D721Med (cell line): ENCODE data around the gene SRRM2.
A peak's percentile ranks its signal among the peaks of the same experiment; 100 is the strongest.

Experiments
- DNase-seq: peaks from one replicate; pipeline ENCODE4 v3.0.0; 2011; ENCODE audit warnings: low spot score; ENCODE audit not compliant: insufficient read length
- FAIRE-seq: peaks from 2 replicates; lab custom pipeline; 2011; peaks lifted over from hg19 to GRCh38; lab: Jason Lieb, UNC
- TF ChIP-seq, protein P1 (sequence below): IDR thresholded peaks from 2 replicates; pipeline ENCODE4 v1.5.1; 2012; ENCODE audit warnings: mild to moderate bottlenecking, control low read depth; ENCODE audit not compliant: insufficient read depth; ENCODE audit errors: missing control alignments

Gene SRRM2

DNA sequence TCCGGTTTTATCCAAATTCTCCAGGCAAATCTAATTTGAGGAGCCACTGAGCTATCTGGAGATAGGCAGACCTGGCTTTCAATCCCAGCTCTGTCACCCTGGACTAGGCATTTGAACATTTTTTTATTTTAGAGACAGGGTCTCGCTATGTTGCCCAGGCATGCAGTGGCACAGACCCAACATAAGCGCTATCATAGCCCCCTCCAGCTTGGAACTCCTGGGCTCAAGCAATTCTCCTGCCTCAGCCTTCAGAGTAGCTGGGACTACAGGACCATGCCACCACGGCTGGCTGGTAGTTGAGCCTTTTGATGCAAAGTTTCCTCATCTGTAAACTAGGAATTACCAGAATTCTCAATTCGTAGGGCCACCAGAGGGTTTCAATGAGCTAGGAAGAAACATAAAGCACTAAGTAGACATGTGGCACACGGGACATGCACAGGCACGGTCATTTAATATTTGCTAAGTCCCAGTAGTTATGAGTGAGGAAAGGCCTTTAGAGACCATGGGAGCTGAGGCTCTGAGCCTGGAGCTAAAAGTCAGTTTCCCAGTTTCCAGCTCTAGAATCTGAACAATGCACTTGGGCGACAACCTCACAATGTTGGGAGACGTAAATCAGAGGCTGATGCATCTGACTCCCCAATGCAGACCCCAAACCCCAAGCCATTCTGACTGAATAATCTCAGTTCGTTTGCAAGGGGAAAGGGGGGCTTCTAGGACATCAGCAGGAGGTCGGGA lies 23.5 kb downstream of the SRRM2 start:
- no peak for FAIRE-seq
- TF ChIP-seq, protein P1, sequence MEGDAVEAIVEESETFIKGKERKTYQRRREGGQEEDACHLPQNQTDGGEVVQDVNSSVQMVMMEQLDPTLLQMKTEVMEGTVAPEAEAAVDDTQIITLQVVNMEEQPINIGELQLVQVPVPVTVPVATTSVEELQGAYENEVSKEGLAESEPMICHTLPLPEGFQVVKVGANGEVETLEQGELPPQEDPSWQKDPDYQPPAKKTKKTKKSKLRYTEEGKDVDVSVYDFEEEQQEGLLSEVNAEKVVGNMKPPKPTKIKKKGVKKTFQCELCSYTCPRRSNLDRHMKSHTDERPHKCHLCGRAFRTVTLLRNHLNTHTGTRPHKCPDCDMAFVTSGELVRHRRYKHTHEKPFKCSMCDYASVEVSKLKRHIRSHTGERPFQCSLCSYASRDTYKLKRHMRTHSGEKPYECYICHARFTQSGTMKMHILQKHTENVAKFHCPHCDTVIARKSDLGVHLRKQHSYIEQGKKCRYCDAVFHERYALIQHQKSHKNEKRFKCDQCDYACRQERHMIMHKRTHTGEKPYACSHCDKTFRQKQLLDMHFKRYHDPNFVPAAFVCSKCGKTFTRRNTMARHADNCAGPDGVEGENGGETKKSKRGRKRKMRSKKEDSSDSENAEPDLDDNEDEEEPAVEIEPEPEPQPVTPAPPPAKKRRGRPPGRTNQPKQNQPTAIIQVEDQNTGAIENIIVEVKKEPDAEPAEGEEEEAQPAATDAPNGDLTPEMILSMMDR, result no peak

DNA sequence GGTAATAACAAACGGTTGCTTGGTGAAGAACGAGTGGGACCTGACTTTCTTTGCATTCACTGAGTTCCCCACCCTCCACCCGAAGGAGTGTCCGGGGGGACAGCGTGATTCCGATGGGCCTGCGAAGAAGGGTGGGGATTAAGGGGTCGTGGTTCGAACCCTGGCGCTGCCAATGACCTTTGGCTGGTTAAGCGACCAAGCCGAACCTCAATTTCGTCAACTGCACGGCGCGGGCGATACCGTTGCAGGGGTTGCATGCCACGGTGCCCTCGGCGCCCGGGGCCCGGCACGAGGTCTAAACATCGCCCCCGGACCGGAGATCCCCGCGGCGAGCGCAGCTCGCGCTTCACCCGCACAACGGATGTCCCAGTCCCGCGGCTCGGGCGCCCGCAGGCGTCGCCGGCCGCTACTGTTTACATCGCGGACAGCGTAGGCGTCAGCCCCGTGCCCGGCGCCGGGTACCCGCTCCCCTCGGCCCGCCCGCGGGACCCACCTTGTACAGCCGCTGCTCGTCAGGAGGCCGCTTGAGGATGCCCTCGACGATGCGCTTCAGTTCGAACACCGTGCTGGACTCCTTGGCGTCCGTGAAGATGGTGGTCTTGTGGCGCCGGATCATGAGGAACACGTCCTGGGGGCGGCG lies 24.2 kb downstream of the SRRM2 start:
- TF ChIP-seq, protein P1, result no peak
- DNase-seq, result no peak
- no peak for FAIRE-seq

More for the DNA sequence above, 23.5 kb downstream of the SRRM2 start:
- DNase-seq, result no peak

DNA sequence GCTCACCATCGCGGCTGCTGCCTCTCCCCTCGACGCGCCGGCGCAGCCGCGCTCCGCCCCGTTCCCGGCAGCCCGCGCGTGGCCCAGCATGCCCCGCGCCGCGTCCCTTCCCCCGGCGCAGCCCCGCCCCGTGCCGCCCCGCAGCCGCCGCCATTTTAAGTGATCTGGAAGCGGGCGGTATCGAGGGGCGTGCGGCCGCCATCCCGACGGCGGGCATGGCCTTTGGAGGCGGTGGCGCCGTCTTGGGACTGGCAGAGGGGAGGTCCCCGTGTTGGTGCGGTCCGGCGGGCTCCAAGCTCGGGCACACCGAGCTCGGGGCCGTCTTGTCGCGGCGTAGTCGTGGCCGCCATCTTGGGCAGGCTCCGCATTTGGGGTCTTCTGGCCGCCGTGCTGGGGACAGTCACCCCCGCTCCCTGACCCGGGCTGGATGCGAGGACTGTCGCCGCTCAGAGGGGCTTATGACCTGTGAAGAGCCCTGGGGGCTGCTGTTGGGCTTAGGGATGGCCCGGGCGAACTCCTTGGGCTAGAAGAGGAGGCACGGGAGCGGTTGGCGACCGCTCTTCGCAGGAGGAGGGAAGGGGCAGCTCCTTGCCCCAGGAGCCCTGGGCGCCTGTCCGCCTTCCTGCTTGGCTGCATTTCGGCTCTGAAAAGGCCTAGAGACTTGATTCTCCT lies 24.9 kb downstream of the SRRM2 start, which contains the start of gene ELOB:
TSS of gene ELOB (minus strand) at position 50 of the 672 bp plus-strand sequence. CDS start at position 9, 41 bp downstream.
- DNase-seq (peak; percentile 93), FAIRE-seq (no peak)
- TF ChIP-seq, protein P1, result no peak

DNA sequence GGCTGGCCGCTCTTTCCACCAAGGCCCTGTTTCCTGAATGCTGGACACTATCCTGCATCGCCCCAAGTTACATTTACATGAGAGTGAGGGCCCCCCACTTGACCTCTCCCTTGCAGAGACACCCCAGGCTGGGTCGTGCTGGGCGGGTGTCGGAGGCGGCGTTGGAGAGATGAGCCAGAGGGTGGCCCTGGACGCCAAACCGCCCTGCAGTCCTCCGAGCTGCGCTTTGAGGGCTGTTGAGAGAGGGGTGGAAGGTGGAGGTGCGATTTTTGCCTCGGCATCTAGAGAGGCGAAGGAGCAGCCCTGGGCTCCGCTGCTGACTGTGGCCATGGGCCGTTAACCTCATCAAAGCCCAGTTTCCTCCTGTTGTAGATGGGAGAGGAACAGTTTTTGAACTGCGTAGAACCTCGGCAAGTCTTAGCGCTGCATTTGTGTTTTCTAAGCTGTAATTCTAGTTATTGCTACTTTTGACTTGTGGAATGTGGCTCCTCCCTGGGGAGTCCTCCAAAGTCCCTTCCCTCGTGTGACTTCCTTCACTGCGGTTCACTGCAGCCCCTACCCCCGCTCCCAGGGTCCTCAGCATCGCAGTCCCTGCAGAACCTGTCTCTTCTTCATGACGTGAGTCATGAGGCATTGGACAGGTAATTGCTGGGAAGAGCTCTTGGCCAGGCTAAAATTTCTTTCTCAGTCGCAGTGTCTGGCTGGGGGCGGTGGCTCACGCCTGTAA lies 25.6 kb downstream of the SRRM2 start:
- no peak for FAIRE-seq
- DNase-seq, result no peak
- TF ChIP-seq, protein P1, result no peak

DNA sequence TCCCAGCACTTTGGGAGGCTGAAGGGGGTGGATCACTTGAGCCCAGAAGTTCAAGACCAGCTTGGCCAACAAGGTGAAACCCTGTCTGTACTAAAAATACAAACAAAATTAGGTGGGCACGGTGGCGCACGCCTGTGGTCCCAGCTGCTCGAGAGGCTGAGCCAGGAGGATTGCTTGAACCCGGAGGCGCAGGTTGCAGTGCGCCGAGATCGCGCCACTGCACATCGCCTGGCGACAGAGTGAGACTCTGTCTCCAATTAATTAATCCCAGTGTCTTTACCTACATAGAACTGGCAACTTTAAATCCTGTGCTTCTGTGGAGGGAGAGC lies 26.2 kb downstream of the SRRM2 start:
- no peak for FAIRE-seq
- DNase-seq, result no peak
- TF ChIP-seq, protein P1, result no peak

DNA sequence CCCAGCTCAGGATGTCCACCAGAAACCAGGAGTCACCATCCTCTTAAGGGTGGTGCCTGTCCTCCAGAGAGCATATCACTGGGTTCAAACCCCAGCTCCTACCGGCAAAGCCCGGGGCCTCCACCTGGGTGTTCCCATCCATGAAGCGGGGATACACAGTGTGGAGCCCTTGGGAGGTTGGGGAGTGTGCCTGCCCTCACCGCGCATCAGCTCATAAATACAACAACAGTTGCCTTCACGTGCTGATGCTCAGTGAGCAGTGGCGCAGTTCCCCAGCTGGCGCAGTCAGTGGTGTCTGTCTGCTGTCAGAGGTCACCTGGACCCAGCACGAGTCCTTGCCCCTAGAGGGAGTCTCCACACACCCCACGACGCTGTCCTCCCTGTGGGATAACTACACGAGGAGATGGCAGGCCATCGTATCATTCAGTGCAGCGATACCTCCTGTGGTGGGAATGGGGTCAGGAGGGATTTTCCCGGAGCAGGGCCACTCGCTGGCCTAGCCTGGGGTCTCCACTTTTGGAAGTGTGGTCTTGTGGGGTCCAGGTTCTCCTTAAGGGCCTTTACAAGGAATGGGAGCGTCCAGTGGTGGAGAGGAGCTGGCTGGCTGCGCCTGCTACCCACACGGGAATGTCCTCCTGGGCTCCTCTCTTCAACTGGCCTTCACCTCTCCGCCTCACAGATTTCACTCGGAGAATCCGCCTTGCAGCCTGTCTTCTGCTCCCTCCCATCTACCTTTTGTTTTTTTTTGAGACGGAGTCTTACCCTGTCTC lies 26.9 kb downstream of the SRRM2 start:
- no peak for FAIRE-seq
- TF ChIP-seq, protein P1, result no peak
- DNase-seq, result no peak
